GM12872 (cell line): ENCODE data around the gene GAB1.

ENCODE experiments used
- TF ChIP-seq, protein P1 (sequence below): IDR thresholded peaks from 3 replicates; pipeline ENCODE4 v1.5.1; 2011; ENCODE audit warnings: low read depth, mild to moderate bottlenecking, low read length, moderate library complexity; ENCODE audit not compliant: insufficient read depth

The GAB1 gene

DNA sequence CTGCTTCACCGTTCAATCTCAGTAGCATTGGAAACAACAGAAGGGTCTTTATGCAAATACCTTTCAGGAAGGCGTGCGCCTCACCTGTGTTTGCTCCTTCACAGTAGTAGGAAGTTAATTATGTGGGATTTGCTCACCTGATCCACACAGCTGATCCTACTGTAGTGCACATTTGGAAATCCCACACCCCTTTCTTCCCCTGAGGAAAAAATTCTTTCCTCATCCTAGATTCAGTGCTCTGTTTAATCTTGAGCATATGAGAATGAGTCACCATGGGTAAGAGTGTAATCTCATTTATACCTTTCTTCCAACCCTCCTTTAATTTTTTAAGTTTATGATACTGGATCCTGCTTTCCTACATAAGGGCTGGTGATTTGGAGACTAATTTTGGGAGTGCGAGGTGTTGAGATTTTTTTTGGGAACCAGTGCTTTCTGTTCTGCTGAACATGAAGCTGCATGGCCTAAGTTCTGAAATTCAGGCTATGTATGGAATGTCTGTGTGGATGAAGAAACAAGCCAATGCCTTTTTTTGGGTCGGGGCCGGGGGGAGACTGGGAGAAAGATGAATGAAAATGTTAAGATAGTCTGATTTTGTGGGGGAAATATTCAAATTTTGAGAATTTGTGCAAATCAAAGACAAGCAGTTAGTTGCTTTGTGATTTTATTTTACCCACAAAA lies 19.0 kb downstream of the GAB1 start:
- TF ChIP-seq, protein P1, sequence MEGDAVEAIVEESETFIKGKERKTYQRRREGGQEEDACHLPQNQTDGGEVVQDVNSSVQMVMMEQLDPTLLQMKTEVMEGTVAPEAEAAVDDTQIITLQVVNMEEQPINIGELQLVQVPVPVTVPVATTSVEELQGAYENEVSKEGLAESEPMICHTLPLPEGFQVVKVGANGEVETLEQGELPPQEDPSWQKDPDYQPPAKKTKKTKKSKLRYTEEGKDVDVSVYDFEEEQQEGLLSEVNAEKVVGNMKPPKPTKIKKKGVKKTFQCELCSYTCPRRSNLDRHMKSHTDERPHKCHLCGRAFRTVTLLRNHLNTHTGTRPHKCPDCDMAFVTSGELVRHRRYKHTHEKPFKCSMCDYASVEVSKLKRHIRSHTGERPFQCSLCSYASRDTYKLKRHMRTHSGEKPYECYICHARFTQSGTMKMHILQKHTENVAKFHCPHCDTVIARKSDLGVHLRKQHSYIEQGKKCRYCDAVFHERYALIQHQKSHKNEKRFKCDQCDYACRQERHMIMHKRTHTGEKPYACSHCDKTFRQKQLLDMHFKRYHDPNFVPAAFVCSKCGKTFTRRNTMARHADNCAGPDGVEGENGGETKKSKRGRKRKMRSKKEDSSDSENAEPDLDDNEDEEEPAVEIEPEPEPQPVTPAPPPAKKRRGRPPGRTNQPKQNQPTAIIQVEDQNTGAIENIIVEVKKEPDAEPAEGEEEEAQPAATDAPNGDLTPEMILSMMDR = no peak

DNA sequence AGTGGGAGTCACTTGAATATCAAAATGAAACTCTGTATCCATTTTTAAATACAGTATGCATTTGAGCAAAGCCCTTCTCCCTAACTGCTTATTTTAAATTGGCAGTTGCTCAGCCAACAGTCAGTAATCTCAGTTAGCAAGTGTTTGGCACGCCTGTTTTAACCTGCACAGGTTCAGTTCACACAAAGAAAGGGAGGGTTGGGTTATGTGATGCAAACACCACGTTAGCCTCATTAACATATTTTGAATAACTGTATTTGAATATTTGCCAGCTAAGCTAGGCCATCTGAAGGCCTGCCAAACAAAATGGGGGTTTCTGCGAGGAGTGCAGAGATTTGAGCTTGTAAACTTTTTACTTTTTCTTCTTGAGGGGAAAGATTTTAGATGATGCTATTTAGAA lies 19.8 kb downstream of the GAB1 start:
- TF ChIP-seq, protein P1 = no peak

DNA sequence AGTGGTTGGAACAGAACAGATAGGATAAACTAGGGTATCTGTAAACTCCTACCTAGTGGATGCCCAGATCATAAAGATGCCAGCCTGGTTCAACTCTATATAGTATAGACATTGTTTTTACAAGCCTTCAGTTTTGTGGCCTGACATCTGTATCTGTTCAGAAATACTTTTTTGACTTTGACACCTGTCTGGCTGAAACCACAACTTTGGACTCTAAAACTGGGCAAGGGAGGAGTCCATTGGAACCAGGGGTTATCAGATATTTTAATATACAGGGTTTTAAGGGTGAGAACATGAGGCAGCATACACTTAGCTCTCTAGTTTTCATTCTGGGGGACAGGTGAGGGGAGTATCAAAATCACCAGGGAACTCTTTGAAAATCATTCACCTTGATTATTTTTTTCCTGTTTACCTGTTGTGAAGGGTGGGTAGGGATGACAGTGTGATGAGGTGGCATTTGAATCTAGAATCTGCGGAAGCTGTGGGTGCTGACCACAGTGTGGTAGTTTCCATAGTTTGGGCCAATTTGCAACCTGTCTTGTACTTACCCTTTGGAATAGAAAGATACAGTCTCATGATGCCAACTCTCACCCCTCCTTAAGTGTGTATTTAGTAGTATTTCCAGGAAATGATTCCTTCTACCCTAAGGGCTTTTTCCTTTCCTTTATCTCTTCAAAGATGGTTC lies 20.6 kb downstream of the GAB1 start:
- TF ChIP-seq, protein P1 = no peak

DNA sequence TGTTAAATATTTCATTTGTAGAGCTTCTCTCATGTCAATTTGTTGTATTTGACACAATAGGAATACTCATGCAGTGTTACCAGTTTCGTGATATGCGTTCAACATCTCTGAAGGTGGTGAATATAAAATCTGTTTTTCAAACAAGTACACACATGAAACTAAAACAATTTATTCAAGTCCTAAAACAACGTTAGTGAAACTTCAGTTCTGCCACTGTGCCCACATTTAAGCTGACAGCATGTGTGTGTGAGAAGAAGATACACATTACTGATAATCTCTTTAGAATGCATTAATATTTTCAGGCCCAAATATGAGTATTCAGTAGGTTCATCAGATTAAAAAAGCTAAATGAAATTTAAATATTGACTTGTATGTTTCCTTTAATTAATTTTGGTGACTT lies 21.7 kb downstream of the GAB1 start:
- TF ChIP-seq, protein P1 = no peak

DNA sequence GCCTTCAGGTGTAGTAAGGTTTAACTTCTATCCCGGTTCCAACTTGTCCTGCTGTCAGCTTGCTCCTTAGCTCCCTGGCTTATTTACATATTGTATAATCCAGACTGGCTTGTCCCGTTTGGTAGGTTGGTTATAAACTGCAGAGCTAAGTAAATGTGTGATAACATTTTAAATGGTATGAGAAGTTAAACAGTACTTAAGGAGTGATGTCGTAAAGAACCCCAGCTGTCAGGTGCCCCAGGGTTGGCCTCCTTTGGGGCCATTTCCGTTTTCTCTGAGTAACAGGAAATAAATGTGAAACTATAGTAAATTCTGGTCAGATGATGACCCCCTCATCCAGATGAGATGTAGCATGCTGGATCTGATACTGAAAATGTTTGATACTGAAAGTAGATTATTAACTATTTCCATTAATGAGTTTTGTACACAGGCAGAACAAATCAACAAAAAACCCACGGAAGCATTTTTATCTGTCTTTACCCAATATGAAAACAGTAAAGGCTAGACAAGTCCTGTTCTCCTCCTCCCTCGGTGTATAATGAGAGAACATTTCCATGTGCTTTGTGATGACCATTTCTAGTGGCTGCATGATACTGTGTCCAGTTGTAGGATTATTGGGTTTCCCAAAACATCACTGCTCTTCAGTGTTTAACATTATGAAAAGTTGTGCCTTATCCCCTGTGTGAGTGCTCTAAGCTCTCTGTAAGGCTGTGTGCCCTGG lies 22.4 kb downstream of the GAB1 start:
- TF ChIP-seq, protein P1 = no peak

DNA sequence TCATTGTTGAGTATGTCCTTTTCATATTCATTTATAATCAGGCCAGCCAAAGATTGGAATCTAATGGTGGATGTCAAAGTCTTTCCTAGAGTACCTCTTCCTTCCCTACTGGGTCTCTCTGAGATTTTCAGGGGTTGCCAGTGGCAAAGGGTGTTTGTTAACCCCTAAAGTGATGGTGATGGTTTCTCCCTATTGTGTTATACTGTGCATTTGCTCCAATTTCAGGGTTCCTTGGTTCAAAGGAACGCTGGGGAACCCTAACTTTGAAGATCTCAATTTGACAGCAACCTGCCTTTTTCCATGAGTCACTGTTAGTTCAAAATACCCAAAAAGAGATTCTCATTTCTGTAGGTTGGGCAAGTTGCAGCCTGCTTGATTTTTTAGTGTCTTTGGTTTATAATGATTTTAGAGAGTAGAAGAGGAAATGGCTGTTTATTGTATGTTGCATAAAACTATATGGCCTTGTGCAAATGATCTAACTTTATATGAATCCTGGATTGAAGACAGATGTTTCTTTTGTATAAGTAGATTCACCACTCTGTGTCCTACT lies 23.0 kb downstream of the GAB1 start:
- TF ChIP-seq, protein P1 = no peak
